Lung (tissue), 12 donors: Measurements from ENCODE around the gene RIOK2. TPM values are rescaled to one million over a fixed set of nuclear protein-coding genes. Genes with fewer than 3 reads are reported as not detected.

Experiments
- ATAC-seq: fragments of 200-7000 bp; cut with Tn5 transposase; one replicate; pipeline ENCODE4 v1.9.1; 2020; ENCODE audit warnings: moderate number of reproducible peaks; ENCODE audit not compliant: insufficient read depth, low FRiP score
- DNase-seq, 3 donors: peaks; one replicate each; pipeline ENCODE4 v3.0.0-alpha.2; 2013 to 2017
- H3K27ac ChIP-seq, 2 donors: one replicate each; pipeline ENCODE4 v1.5.1; 2013; ENCODE audit warnings: mild to moderate bottlenecking in 2 of 2, moderate library complexity in 2 of 2, control low read depth in 1 of 2, inconsistent platforms in 1 of 2, low read depth in 1 of 2, low read length in 1 of 2
- H3K27me3 ChIP-seq, 3 donors: one replicate each; pipeline ENCODE4 v1.5.1; 2013; ENCODE audit warnings: low read length in 2 of 3; ENCODE audit not compliant: control insufficient read depth in 3 of 3, insufficient read depth in 3 of 3
- H3K36me3 ChIP-seq, 4 donors: one replicate each; pipeline ENCODE4 v1.5.1; 2013; ENCODE audit warnings: low read length in 4 of 4, mild to moderate bottlenecking in 1 of 4, moderate library complexity in 1 of 4; ENCODE audit not compliant: control insufficient read depth in 4 of 4, insufficient read depth in 4 of 4
- H3K4me1 ChIP-seq, 5 donors: one replicate each; pipeline ENCODE4 v1.5.1; 2013; ENCODE audit warnings: low read length in 5 of 5, mild to moderate bottlenecking in 2 of 5, moderate library complexity in 1 of 5; ENCODE audit not compliant: control insufficient read depth in 5 of 5, insufficient read depth in 5 of 5
- H3K4me3 ChIP-seq: one replicate; pipeline ENCODE4 v1.5.1; 2013; ENCODE audit warnings: mild to moderate bottlenecking, control low read depth, moderate library complexity
- H3K9ac ChIP-seq, 2 donors: one replicate each; pipeline ENCODE4 v1.5.1; 2013; ENCODE audit warnings: low read length in 2 of 2, control low read depth in 1 of 2; ENCODE audit not compliant: insufficient read depth in 1 of 2
- H3K9me3 ChIP-seq, 4 donors: one replicate each; pipeline ENCODE4 v1.5.1; 2013; ENCODE audit warnings: low read length in 3 of 4, mild to moderate bottlenecking in 1 of 4, moderate library complexity in 1 of 4; ENCODE audit not compliant: control insufficient read depth in 4 of 4, insufficient read depth in 3 of 4
- CTCF ChIP-seq: IDR thresholded peaks from 2 replicates; pipeline ENCODE4 v1.5.1; 2012; ENCODE audit warnings: mild to moderate bottlenecking; ENCODE audit errors: control extremely low read depth, extremely low read depth
- WGBS, 2 donors: extraction: QIAGEN DNeasy Blood & Tissue Kit; methylation state at CpG; one replicate each; pipeline ENCODE4 v1.1.7; 2013; 5-methylcytosine and 5-hydroxymethylcytosine counted together
- polyA plus RNA-seq, 2 donors: library from polyadenylated mRNA; stranded (reverse); fragments of 200-250 nt; gene quantifications; one replicate each; pipeline ENCODE4 v1.2.1, GENCODE V29; 2013
- total RNA-seq, 2 donors: library from RNA; depleted of rRNA in 1 of 2; stranded (reverse); fragments of >200 nt in 1 of 2; gene quantifications; one replicate each; pipeline ENCODE4 v1.2.1, GENCODE V29; 2014 to 2021
- donor health status: control.
- donor health status: control.
- donor health status: Bipolar disorder and iron deficiency.
- donor health status: healthy.
- donor health status: DM: yes; HTN: yes; CAD: no.

RIOK2 gene
- total and polyA plus RNA-seq, 4 donors = 6.9 to 49.8 (median 19.6) TPM

- no peaks in the 10 kb centered on the region for H3K4me1 ChIP-seq
- no peaks in the 10 kb centered on the region for H3K36me3 ChIP-seq
- no peak overlapping the region for H3K27ac ChIP-seq
- ATAC-seq = no peak
- no peaks in the 10 kb centered on the region for H3K9me3 ChIP-seq
- no peaks in the 10 kb centered on the region for H3K27me3 ChIP-seq
- DNase-seq = no peak
- 92 to 96% methylated on average over 5 of the region's 5 CpGs for WGBS, 2 donors
- H3K4me3 ChIP-seq = no peak overlapping the region
- no peak overlapping the region for H3K9ac ChIP-seq
- TF ChIP-seq CTCF = no peak
These were observed 61.2 kb downstream of the RIOK2 start for GRCh38 chr5:97121848-97122247.

- no peak for TF ChIP-seq CTCF
- H3K9me3 ChIP-seq = no peaks in the 10 kb centered on the region
- no peaks in the 10 kb centered on the region for H3K36me3 ChIP-seq
- no peak overlapping the region for H3K27ac ChIP-seq
- no peak for DNase-seq
- no peak overlapping the region for H3K4me3 ChIP-seq
- H3K4me1 ChIP-seq = no peaks in the 10 kb centered on the region
- ATAC-seq = no peak
- no peaks in the 10 kb centered on the region for H3K27me3 ChIP-seq
- 48 to 76% methylated on average over 2 of the region's 2 CpGs for WGBS, 2 donors
- H3K9ac ChIP-seq = no peak overlapping the region
These were observed 62.9 kb downstream of the RIOK2 start for GRCh38 chr5:97120195-97120594.

- no peak for DNase-seq
- no peak for ATAC-seq
- no peak overlapping the region for H3K9ac ChIP-seq
- H3K36me3 ChIP-seq = no peaks in the 10 kb centered on the region
- no peaks in the 10 kb centered on the region for H3K4me1 ChIP-seq
- 92 to 93% methylated on average over 2 of the region's 2 CpGs for WGBS, 2 donors
- no peak for TF ChIP-seq CTCF
- H3K9me3 ChIP-seq = no peaks in the 10 kb centered on the region
- H3K4me3 ChIP-seq = no peak overlapping the region
- H3K27ac ChIP-seq = no peak overlapping the region
- H3K27me3 ChIP-seq = no peaks in the 10 kb centered on the region
These were observed 64.0 kb downstream of the RIOK2 start for GRCh38 chr5:97119007-97119390.

- H3K9ac ChIP-seq = no peak overlapping the region
- ATAC-seq (no peak), DNase-seq (no peak)
- H3K4me3 ChIP-seq = no peak overlapping the region
- no peaks in the 10 kb centered on the region for H3K9me3 ChIP-seq
- no peaks in the 10 kb centered on the region for H3K36me3 ChIP-seq
- H3K27ac ChIP-seq = no peak overlapping the region
- 64 to 74% methylated on average over 2 of the region's 2 CpGs for WGBS, 2 donors
- H3K27me3 ChIP-seq = no peaks in the 10 kb centered on the region
- no peaks in the 10 kb centered on the region for H3K4me1 ChIP-seq
- no peak for TF ChIP-seq CTCF
These were observed 64.6 kb downstream of the RIOK2 start for GRCh38 chr5:97118261-97119006.
